ENCODE measurements around the gene C20orf96. TPM values are rescaled to one million over a fixed set of nuclear protein-coding genes. Genes with fewer than 3 reads are reported as not detected.

Gene C20orf96
- total and polyA plus RNA-seq, 2 of the 4 experiments (the other 2 are of a cell fraction) = 2.0 to 9.8 TPM

- H2BK15ac ChIP-seq (ENCODE audit: low read depth, low read length) = peak overlapping the region; percentile 32; the same call in 1 of the 3 replicates
- no TSS peak for BruUV-seq (replicated peaks)
- no peak overlapping the region for H3K18ac ChIP-seq (ENCODE audit: low read depth, low read length)
- WGBS, 2 experiments (ENCODE audit: extremely low coverage in 2 of 2, insufficient read length in 1 of 2) = 88% methylated on average over 3 of the region's 7 CpGs; no CpG with 5 or more reads in 1 of the 2 experiments
- H3K27me3 ChIP-seq (ENCODE audit: control insufficient read depth, insufficient read depth, low read length) = no peaks in the 10 kb centered on the region
- peaks cover 7% of the 10 kb centered on the region; the same call in 1 of the 2 replicates for H3K9me1 ChIP-seq (ENCODE audit: insufficient read depth, low read length)
- H3K36me3 ChIP-seq (ENCODE audit: control insufficient read depth, insufficient read depth, low read length) = no peaks in the 10 kb centered on the region
- CTCF ChIA-PET = no interaction called here
- POLR2A ChIA-PET (ENCODE audit: unreplicated experiment) = no interaction called here
- peak overlapping the region; percentile 86; the same call in 1 of the 2 replicates for H2AK5ac ChIP-seq (ENCODE audit: low read depth, low read length)
- peaks cover 0 to 4% of the 10 kb centered on the region in 2 experiments; a peak in 1 of 4 replicates for H3K79me1 ChIP-seq (ENCODE audit: low read depth in 1 of 2, low read length in 2 of 2)
- H2AFZ ChIP-seq (replicated peaks; ENCODE audit: low read length, poor library complexity) = no peak overlapping the region
- H4K5ac ChIP-seq (ENCODE audit: low read depth, low read length) = peak overlapping the region; percentile 55; the same call in 1 of the 2 replicates
- peak overlapping the region; percentile 95; the same call in 1 of the 2 replicates for H3K14ac ChIP-seq (replicated peaks; ENCODE audit: low read depth, low read length)
- no peaks in the 10 kb centered on the region for H4K20me1 ChIP-seq (ENCODE audit: insufficient read depth, low read length)
- no peaks in the 10 kb centered on the region for H3K9me3 ChIP-seq (ENCODE audit: control insufficient read depth, insufficient read depth, low read length)
- H3K23ac ChIP-seq (ENCODE audit: low read depth, low read length) = no peak overlapping the region
- peak overlapping the region; percentile 45 to 69; a peak in 3 of 4 replicates for H4K8ac ChIP-seq (ENCODE audit: low read depth in 2 of 2, low read length in 2 of 2)
- H3K56ac ChIP-seq (ENCODE audit: extremely low read depth, insufficient read depth, low read length) = no peak overlapping the region
- TF ChIP-seq RCOR1 (IDR thresholded peaks at IDR 0.05; ENCODE audit: insufficient replicate concordance, low read length) = no peak
- TF ChIP-seq RAD21 (IDR thresholded peaks at IDR 0.05; ENCODE audit: low read length) = no peak
- no peak for TF ChIP-seq MAZ (IDR thresholded peaks at IDR 0.05; ENCODE audit: borderline replicate concordance, low read depth, low read length)
- no peak for TF ChIP-seq SMC3 (IDR thresholded peaks at IDR 0.05; ENCODE audit: low read depth, low read length)
- no peak for TF ChIP-seq POLR2A (IDR thresholded peaks at IDR 0.05; ENCODE audit: low read depth, low read length)
- TF ChIP-seq MAFK (IDR thresholded peaks at IDR 0.05; ENCODE audit: low read depth, low read length) = no peak
- no peak for TF ChIP-seq CTCF (conservative IDR thresholded peaks at IDR 0.05; ENCODE audit: low read depth, low read length)
- no peak for TF ChIP-seq NFE2L2 (IDR thresholded peaks at IDR 0.05; ENCODE audit: low read depth, low read length)
- TF ChIP-seq RFX5 (IDR thresholded peaks at IDR 0.05; ENCODE audit: low read depth, low read length) = no peak
- TF ChIP-seq CHD1 (IDR thresholded peaks at IDR 0.05; ENCODE audit: low read depth, low read length) = no peak
- no peak for TF ChIP-seq MXI1 (IDR thresholded peaks at IDR 0.05; ENCODE audit: borderline replicate concordance, low read depth, low read length)
- TF ChIP-seq BHLHE40 (IDR thresholded peaks at IDR 0.05; ENCODE audit: low read depth, low read length) = no peak
- H2BK5ac ChIP-seq (ENCODE audit: low read depth, low read length, poor library complexity, severe bottlenecking) = no peak overlapping the region
- no peak overlapping the region for H3K27ac ChIP-seq (ENCODE audit: insufficient read depth, low read length)
- DNase-seq (no peak), ATAC-seq (ENCODE audit: low read depth) (no peak)
- in situ Hi-C loops (cut with MboI; ENCODE audit: low sequenced_read_pairs) (no loop called here), intact Hi-C loops (cut with micrococcal nuclease) (no loop called here), dilution Hi-C loops (cut with HindIII; ENCODE audit: low sequenced_read_pairs, unreplicated experiment) (no loop called here)
- no peak overlapping the region for H3K9ac ChIP-seq (ENCODE audit: low read depth, low read length)
- H4K91ac ChIP-seq (ENCODE audit: insufficient read depth, low read depth, low read length) = peak overlapping the region; percentile 44; the same call in 1 of the 2 replicates
- H3K4ac ChIP-seq (ENCODE audit: low read depth, low read length) = peak overlapping the region; percentile 48; the same call in 1 of the 2 replicates
- no peak overlapping the region for H2AK9ac ChIP-seq (replicated peaks; ENCODE audit: low read depth, low read length, poor library complexity)
- no peak overlapping the region for H3K4me2 ChIP-seq (ENCODE audit: low read depth, low read length)
- no peak overlapping the region for H2BK20ac ChIP-seq (ENCODE audit: low read depth, low read length)
- H2BK120ac ChIP-seq (ENCODE audit: low read depth, low read length) = peak overlapping the region; percentile 93; the same call in 1 of the 2 replicates
- H3K4me3 ChIP-seq (ENCODE audit: insufficient read depth, low read depth, low read length) = no peak overlapping the region
- peaks cover 6% of the 10 kb centered on the region for H3K4me1 ChIP-seq (ENCODE audit: control insufficient read depth, insufficient read depth, low read length)
These were observed 18.0 kb upstream of the C20orf96 start for GRCh38 chr20:308427-309038.
